IMR-90 (cell line): ENCODE data around the gene RCBTB2. TPM values are rescaled to one million over a fixed set of nuclear protein-coding genes. Genes with fewer than 3 reads are reported as not detected.

Experiments
- ATAC-seq: fragments of 200-7000 bp; cut with Tn5 transposase; 2 replicates; pipeline ENCODE4 v1.9.1; 2020; ENCODE audit warnings: low read depth, mild to moderate bottlenecking, moderate library complexity
- BruUV-seq: library from RNA; stranded (reverse); fragments of 400-500 nt; replicated peaks from 2 replicates; lab custom pipeline; 2021; lab: Mats Ljungman, UMichigan
- CTCF ChIA-PET: fragments of 300-600 bp; formaldehyde crosslinking; extraction: SDS; loops from one replicate; lab custom pipeline; 2021; ENCODE audit warnings: antibody characterized with exemption; lab: Yijun Ruan, JAX
- POLR2A ChIA-PET: fragments of 300-600 bp; sonication (Branson Sonifier 250); formaldehyde crosslinking; loops from one replicate; lab custom pipeline; 2022; ENCODE audit warnings: antibody characterized with exemption; ENCODE audit not compliant: unreplicated experiment; lab: Charles Lee
- DNase-seq: peaks from one replicate; pipeline ENCODE4 v3.0.0; 2013
- H2AFZ ChIP-seq: replicated peaks from 2 replicates; pipeline ENCODE3; 2013; ENCODE audit warnings: low read length, mild to moderate bottlenecking; ENCODE audit not compliant: poor library complexity
- H2AK5ac ChIP-seq: 2 replicates; pipeline ENCODE4 v1.6.1; 2013; ENCODE audit warnings: low read depth, low read length, inconsistent platforms
- H2AK9ac ChIP-seq: replicated peaks from 2 replicates; pipeline ENCODE3; 2013; ENCODE audit warnings: mild to moderate bottlenecking, low read depth, low read length, moderate library complexity; ENCODE audit not compliant: poor library complexity
- H2BK120ac ChIP-seq: 2 replicates; pipeline ENCODE4 v1.6.1; 2013; ENCODE audit warnings: low read depth, low read length, inconsistent platforms
- H2BK15ac ChIP-seq: 3 replicates; pipeline ENCODE4 v1.6.1; 2013; ENCODE audit warnings: low read depth, low read length, inconsistent platforms
- H2BK20ac ChIP-seq: 2 replicates; pipeline ENCODE4 v1.6.1; 2013; ENCODE audit warnings: low read depth, mild to moderate bottlenecking, inconsistent platforms, low read length, moderate library complexity
- H2BK5ac ChIP-seq: 2 replicates; pipeline ENCODE4 v1.6.1; 2013; ENCODE audit warnings: mild to moderate bottlenecking, low read depth, low read length, inconsistent platforms; ENCODE audit not compliant: poor library complexity, severe bottlenecking
- H3K14ac ChIP-seq: replicated peaks from 2 replicates; pipeline ENCODE4 v1.6.1; 2013; ENCODE audit warnings: low read depth, low read length, inconsistent platforms
- H3K18ac ChIP-seq: 2 replicates; pipeline ENCODE4 v1.6.1; 2013; ENCODE audit warnings: low read depth, low read length, control low read depth
- H3K23ac ChIP-seq: 2 replicates; pipeline ENCODE4 v1.6.1; 2013; ENCODE audit warnings: low read depth, low read length, inconsistent platforms
- H3K27ac ChIP-seq: 2 replicates; pipeline ENCODE4 v1.5.1; 2013; ENCODE audit warnings: mild to moderate bottlenecking, control low read depth, low read length; ENCODE audit not compliant: insufficient read depth
- H3K27me3 ChIP-seq: 2 replicates; pipeline ENCODE4 v1.6.1; 2013; ENCODE audit warnings: low read length; ENCODE audit not compliant: control insufficient read depth, insufficient read depth
- H3K36me3 ChIP-seq: 2 replicates; pipeline ENCODE4 v1.6.1; 2013; ENCODE audit warnings: low read length, mixed read lengths; ENCODE audit not compliant: control insufficient read depth, insufficient read depth
- H3K4ac ChIP-seq: 2 replicates; pipeline ENCODE4 v1.6.1; 2013; ENCODE audit warnings: low read depth, low read length, inconsistent platforms
- H3K4me1 ChIP-seq: 2 replicates; pipeline ENCODE4 v1.6.1; 2013; ENCODE audit warnings: low read length, mixed read lengths; ENCODE audit not compliant: control insufficient read depth, insufficient read depth
- H3K4me2 ChIP-seq: 2 replicates; pipeline ENCODE4 v1.6.1; 2013; ENCODE audit warnings: low read depth, mild to moderate bottlenecking, control low read depth, low read length, moderate library complexity
- H3K4me3 ChIP-seq: 2 replicates; pipeline ENCODE4 v1.5.1; 2013; ENCODE audit warnings: low read depth, mild to moderate bottlenecking, control low read depth, low read length, moderate library complexity; ENCODE audit not compliant: insufficient read depth
- H3K56ac ChIP-seq: 2 replicates; pipeline ENCODE4 v1.6.1; 2013; ENCODE audit warnings: low read length, inconsistent platforms; ENCODE audit not compliant: insufficient read depth; ENCODE audit errors: extremely low read depth
- H3K79me1 ChIP-seq, 2 experiments: 2 replicates each; pipeline ENCODE4 v1.6.1; 2013; ENCODE audit warnings: low read length in 2 of 2, inconsistent platforms in 1 of 2, low read depth in 1 of 2
- H3K9ac ChIP-seq: 2 replicates; pipeline ENCODE4 v1.6.1; 2013; ENCODE audit warnings: low read depth, low read length, control low read depth
- H3K9me1 ChIP-seq: 2 replicates; pipeline ENCODE4 v1.6.1; 2013; ENCODE audit warnings: low read length, inconsistent platforms; ENCODE audit not compliant: insufficient read depth
- H3K9me3 ChIP-seq: 2 replicates; pipeline ENCODE4 v1.6.1; 2013; ENCODE audit warnings: low read length; ENCODE audit not compliant: control insufficient read depth, insufficient read depth
- H4K20me1 ChIP-seq: 2 replicates; pipeline ENCODE4 v1.6.1; 2013; ENCODE audit warnings: low read length, inconsistent platforms; ENCODE audit not compliant: insufficient read depth
- H4K5ac ChIP-seq: 2 replicates; pipeline ENCODE4 v1.6.1; 2013; ENCODE audit warnings: mild to moderate bottlenecking, low read depth, low read length, control low read depth
- H4K8ac ChIP-seq, 2 experiments: 2 replicates each; pipeline ENCODE4 v1.6.1; 2013; ENCODE audit warnings: low read depth in 2 of 2, low read length in 2 of 2, control low read depth in 1 of 2, inconsistent platforms in 1 of 2
- H4K91ac ChIP-seq: 2 replicates; pipeline ENCODE4 v1.6.1; 2013; ENCODE audit warnings: low read depth, low read length, inconsistent platforms; ENCODE audit not compliant: insufficient read depth
- BHLHE40 ChIP-seq: fragments of 150-350 bp; IDR thresholded peaks from 2 replicates; pipeline ENCODE4 v1.6.1; 2016; ENCODE audit warnings: mild to moderate bottlenecking, low read depth, low read length
- CEBPB ChIP-seq: IDR thresholded peaks from 2 replicates; pipeline ENCODE4 v1.6.1; 2012; ENCODE audit warnings: low read depth, low read length, improper control_type of control experiment
- CHD1 ChIP-seq: IDR thresholded peaks from 2 replicates; pipeline ENCODE4 v1.6.1; 2012; ENCODE audit warnings: low read depth, low read length, improper control_type of control experiment
- CTCF ChIP-seq: conservative IDR thresholded peaks from 2 replicates; pipeline ENCODE4 v1.5.1; 2012; ENCODE audit warnings: mild to moderate bottlenecking, low read depth, low read length, improper control_type of control experiment
- ELK1 ChIP-seq: fragments of 150-350 bp; IDR thresholded peaks from 2 replicates; pipeline ENCODE4 v1.6.1; 2016; ENCODE audit warnings: low read depth, mild to moderate bottlenecking, low read length, moderate library complexity, borderline replicate concordance
- MAFK ChIP-seq: IDR thresholded peaks from 2 replicates; pipeline ENCODE4 v1.6.1; 2012; ENCODE audit warnings: low read depth, low read length, improper control_type of control experiment
- MAZ ChIP-seq: IDR thresholded peaks from 2 replicates; pipeline ENCODE4 v1.6.1; 2012; ENCODE audit warnings: low read depth, mild to moderate bottlenecking, low read length, improper control_type of control experiment, moderate library complexity, borderline replicate concordance
- MXI1 ChIP-seq: IDR thresholded peaks from 2 replicates; pipeline ENCODE4 v1.6.1; 2012; ENCODE audit warnings: low read depth, mild to moderate bottlenecking, low read length, moderate library complexity, borderline replicate concordance
- NFE2L2 ChIP-seq: fragments of 150-350 bp; IDR thresholded peaks from 2 replicates; pipeline ENCODE4 v1.6.1; 2016; ENCODE audit warnings: low read depth, mild to moderate bottlenecking, low read length
- POLR2A ChIP-seq: IDR thresholded peaks from 2 replicates; pipeline ENCODE4 v1.6.1; 2012; ENCODE audit warnings: mild to moderate bottlenecking, low read depth, low read length
- RAD21 ChIP-seq: IDR thresholded peaks from 2 replicates; pipeline ENCODE4 v1.6.1; 2012; ENCODE audit warnings: low read length, improper control_type of control experiment
- RCOR1 ChIP-seq: IDR thresholded peaks from 2 replicates; pipeline ENCODE4 v1.6.1; 2012; ENCODE audit warnings: mild to moderate bottlenecking, low read length, improper control_type of control experiment; ENCODE audit not compliant: insufficient replicate concordance
- RFX5 ChIP-seq: IDR thresholded peaks from 2 replicates; pipeline ENCODE4 v1.8.0; 2012; ENCODE audit warnings: low read depth, mild to moderate bottlenecking, low read length, moderate library complexity
- SMC3 ChIP-seq: fragments of 150-350 bp; IDR thresholded peaks from 2 replicates; pipeline ENCODE4 v1.6.1; 2016; ENCODE audit warnings: low read depth, mild to moderate bottlenecking, antibody characterized with exemption, low read length, moderate library complexity
- USF2 ChIP-seq: fragments of 150-350 bp; IDR thresholded peaks from 2 replicates; pipeline ENCODE4 v1.6.1; 2017; ENCODE audit warnings: mild to moderate bottlenecking, antibody characterized with exemption, low read length, low read depth
- WGBS, 2 experiments: methylation state at CpG; one replicate each; pipeline versions ENCODE4 v1.1.5 to v1.1.7; 2013; ENCODE audit warnings: missing lambda C conversion rate in 2 of 2; ENCODE audit not compliant: insufficient read length in 1 of 2; ENCODE audit errors: extremely low coverage in 2 of 2; 5-methylcytosine and 5-hydroxymethylcytosine counted together
- dilution Hi-C: fragments of 300-500 bp; cut with HindIII; formaldehyde crosslinking; loops from one replicate; pipeline ENCODE4 v1.14.3; 2018; ENCODE audit warnings: low sequenced_read_pairs; ENCODE audit not compliant: unreplicated experiment
- in situ Hi-C: fragments of 300-500 bp; cut with MboI; formaldehyde crosslinking; loops from 3 replicates; pipeline ENCODE4 v1.14.3; 2019; ENCODE audit warnings: low sequenced_read_pairs, inconsistent platforms, mixed read lengths
- intact Hi-C: fragments of 100-400 bp; cut with micrococcal nuclease; formaldehyde crosslinking; loops from 2 replicates; pipeline ENCODE4 v1.10.0; 2022
- polyA plus RNA-seq, 3 experiments: library from polyadenylated mRNA; depleted of rRNA; stranded (reverse); fragments of >200 nt; gene quantifications; 2 replicates each; pipeline ENCODE4 v1.2.3, GENCODE V29; 2012; ENCODE audit warnings: low replicate concordance in 1 of 3
- total RNA-seq: library from RNA; depleted of rRNA; stranded (reverse); fragments of >200 nt; gene quantifications from 2 replicates; pipeline ENCODE4 v1.2.3, GENCODE V29; 2012

RCBTB2 gene
- total and polyA plus RNA-seq, 2 of the 4 experiments (the other 2 are of a cell fraction), result 4.0 to 5.2 TPM

- TF ChIP-seq CEBPB, result no peak
- TF ChIP-seq USF2, result no peak
- TF ChIP-seq ELK1, result no peak
- TF ChIP-seq RCOR1, result no peak
- no peak for TF ChIP-seq NFE2L2
- TF ChIP-seq CHD1, result no peak
- no peak for TF ChIP-seq SMC3
- TF ChIP-seq CTCF, result no peak
- TF ChIP-seq MAFK, result no peak
- no peak for TF ChIP-seq RAD21
- no peak for TF ChIP-seq MXI1
- TF ChIP-seq POLR2A, result no peak
- no peak for TF ChIP-seq RFX5
- no peak for TF ChIP-seq BHLHE40
- TF ChIP-seq MAZ, result no peak
- H3K9me3 ChIP-seq, result no peaks in the 10 kb centered on the region
- H3K27me3 ChIP-seq, result no peaks in the 10 kb centered on the region
- no peak overlapping the region for H2BK20ac ChIP-seq
- intact Hi-C loops, result no loop called here
- H3K79me1 ChIP-seq, result no peaks in the 10 kb centered on the region
- no peak overlapping the region for H3K4me2 ChIP-seq
- no peak overlapping the region for H3K23ac ChIP-seq
- no peak overlapping the region for H2BK5ac ChIP-seq
- dilution Hi-C loops, result no loop called here
- in situ Hi-C loops, result no loop called here
- POLR2A ChIA-PET, result no interaction called here
- no peak overlapping the region for H2BK15ac ChIP-seq
- H3K4me1 ChIP-seq, result no peaks in the 10 kb centered on the region
- no peak overlapping the region for H2AK5ac ChIP-seq
- no peak overlapping the region for H2AK9ac ChIP-seq
- no peaks in the 10 kb centered on the region for H3K9me1 ChIP-seq
- H3K4ac ChIP-seq, result no peak overlapping the region
- no peak overlapping the region for H3K18ac ChIP-seq
- CTCF ChIA-PET, result no interaction called here
- no peak overlapping the region for H4K8ac ChIP-seq
- ATAC-seq (no peak), DNase-seq (no peak)
- no peak overlapping the region for H4K91ac ChIP-seq
- no peak overlapping the region for H2AFZ ChIP-seq
- H3K56ac ChIP-seq, result no peak overlapping the region
- no peak overlapping the region for H2BK120ac ChIP-seq
- H3K36me3 ChIP-seq, result no peaks in the 10 kb centered on the region
- H3K14ac ChIP-seq, result no peak overlapping the region
- no peak overlapping the region for H3K4me3 ChIP-seq
- WGBS, 2 experiments, result 100% methylated on average over 1 of the region's 3 CpGs; no CpG with 5 or more reads in 1 of the 2 experiments
- no peak overlapping the region for H3K27ac ChIP-seq
- H4K5ac ChIP-seq, result no peak overlapping the region
- H4K20me1 ChIP-seq, result no peaks in the 10 kb centered on the region
- no peak overlapping the region for H3K9ac ChIP-seq
- BruUV-seq, result no TSS peak
Measured at GRCh38 chr13:48485432-48485831, 47.4 kb downstream of the RCBTB2 start.
